Measurements from ENCODE around the gene TK1. TPM values are rescaled to one million over a fixed set of nuclear protein-coding genes. Genes with fewer than 3 reads are reported as not detected.

The TK1 gene
- total RNA-seq, 2 donors from 2014 or later = 81.0 to 97.4 TPM

GRCh38 chr17:78183916-78184315 lies 2.9 kb downstream of the TK1 start:
- Histone ChIP-seq H3K4me1 (ENCODE audit: control insufficient read depth, insufficient read depth, low read length) (peaks cover 3% of the 10 kb centered on the region), H3K27me3 (ENCODE audit: control insufficient read depth, insufficient read depth, low read length, poor library complexity, severe bottlenecking) (no peaks in the 10 kb centered on the region), H3K9me3 (ENCODE audit: control insufficient read depth, low read length) (no peaks in the 10 kb centered on the region), H3K9ac (ENCODE audit: extremely low read depth, low read length, poor library complexity, severe bottlenecking) (no peak overlapping the region), H3K27ac (ENCODE audit: low read depth, low read length) (no peak overlapping the region), H3K36me3 (ENCODE audit: control insufficient read depth, insufficient read depth, low read length) (peaks cover 60% of the 10 kb centered on the region), H3K4me3 (ENCODE audit: low read length) (peak overlapping the region; percentile 82)
- Mint-ChIP-seq H3K9me3 (no peaks in the 10 kb centered on the region), H3K36me3 (ENCODE audit: low read depth) (peaks cover 50% of the 10 kb centered on the region), H3K27me3 (ENCODE audit: insufficient read depth) (no peaks in the 10 kb centered on the region), H3K27ac (no peak overlapping the region), H3K4me1 (peaks cover 22% of the 10 kb centered on the region), H3K4me3 (peak overlapping the region; percentile 78)
- no peak for TF ChIP-seq CTCF (conservative IDR thresholded peaks at IDR 0.05)
- no peak for DNase-seq
- 93 to 94% methylated on average over 9 to 12 of the region's 12 CpGs for WGBS, 2 experiments (ENCODE audit: insufficient coverage in 1 of 2, insufficient read length in 1 of 2)

- H3K9ac ChIP-seq (ENCODE audit: extremely low read depth, low read length, poor library complexity, severe bottlenecking) = no peak overlapping the region
- no peaks in the 10 kb centered on the region for H3K27me3 ChIP-seq (ENCODE audit: control insufficient read depth, insufficient read depth, low read length, poor library complexity, severe bottlenecking)
- no peak overlapping the region for H3K4me3 Mint-ChIP-seq
- peaks cover 69% of the 10 kb centered on the region for H3K36me3 ChIP-seq (ENCODE audit: control insufficient read depth, insufficient read depth, low read length)
- H3K9me3 Mint-ChIP-seq = no peaks in the 10 kb centered on the region
- H3K27me3 Mint-ChIP-seq (ENCODE audit: insufficient read depth) = no peaks in the 10 kb centered on the region
- peak; percentile 45 for DNase-seq
- peaks cover 19% of the 10 kb centered on the region for H3K4me1 Mint-ChIP-seq
- no peak for TF ChIP-seq CTCF (conservative IDR thresholded peaks at IDR 0.05)
- WGBS, 2 experiments (ENCODE audit: insufficient coverage in 1 of 2, insufficient read length in 1 of 2) = 93 to 98% methylated on average over 12 to 13 of the region's 13 CpGs
- no peak overlapping the region for H3K27ac ChIP-seq (ENCODE audit: low read depth, low read length)
- H3K27ac Mint-ChIP-seq = no peak overlapping the region
- H3K4me3 ChIP-seq (ENCODE audit: low read length) = no peak overlapping the region
- peaks cover 60% of the 10 kb centered on the region for H3K36me3 Mint-ChIP-seq (ENCODE audit: low read depth)
- no peaks in the 10 kb centered on the region for H3K9me3 ChIP-seq (ENCODE audit: control insufficient read depth, low read length)
- H3K4me1 ChIP-seq (ENCODE audit: control insufficient read depth, insufficient read depth, low read length) = peaks cover 3% of the 10 kb centered on the region
Observed at GRCh38 chr17:78182504-78182903, 4.3 kb downstream of the TK1 start.

GRCh38 chr17:78180508-78180907 lies 6.3 kb downstream of the TK1 start:
- peaks cover 60% of the 10 kb centered on the region for H3K36me3 Mint-ChIP-seq (ENCODE audit: low read depth)
- 96 to 100% methylated on average over 1 to 2 of the region's 2 CpGs for WGBS, 2 experiments (ENCODE audit: insufficient coverage in 1 of 2, insufficient read length in 1 of 2)
- H3K27ac Mint-ChIP-seq = no peak overlapping the region

More at GRCh38 chr17:78180508-78180907, 6.3 kb downstream of the TK1 start:
- Mint-ChIP-seq H3K27me3 (ENCODE audit: insufficient read depth) (no peaks in the 10 kb centered on the region), H3K9me3 (no peaks in the 10 kb centered on the region), H3K4me3 (no peak overlapping the region), H3K4me1 (peaks cover 18% of the 10 kb centered on the region)
- Histone ChIP-seq H3K36me3 (ENCODE audit: control insufficient read depth, insufficient read depth, low read length) (peaks cover 78% of the 10 kb centered on the region), H3K27me3 (ENCODE audit: control insufficient read depth, insufficient read depth, low read length, poor library complexity, severe bottlenecking) (no peaks in the 10 kb centered on the region), H3K4me3 (ENCODE audit: low read length) (no peak overlapping the region), H3K27ac (ENCODE audit: low read depth, low read length) (no peak overlapping the region), H3K9me3 (ENCODE audit: control insufficient read depth, low read length) (no peaks in the 10 kb centered on the region), H3K4me1 (ENCODE audit: control insufficient read depth, insufficient read depth, low read length) (peaks cover 3% of the 10 kb centered on the region), H3K9ac (ENCODE audit: extremely low read depth, low read length, poor library complexity, severe bottlenecking) (no peak overlapping the region)
- DNase-seq = no peak
- TF ChIP-seq CTCF (conservative IDR thresholded peaks at IDR 0.05) = no peak

Measured in endodermal cell (in vitro differentiated cells).